Liver (tissue), 9 donors: ENCODE data around the gene DCC. TPM values are rescaled to one million over a fixed set of nuclear protein-coding genes. Genes with fewer than 3 reads are reported as not detected.

Experiments
- DNase-seq: peaks from one replicate; pipeline ENCODE4 v3.0.0-alpha.2; 2017; ENCODE audit warnings: low spot score
- H3K27ac ChIP-seq, 2 donors: one replicate each; pipeline ENCODE4 v1.7.0; 2013; ENCODE audit warnings: inconsistent platforms in 2 of 2, low read length in 2 of 2, control low read depth in 1 of 2, low read depth in 1 of 2, mild to moderate bottlenecking in 1 of 2
- H3K27me3 ChIP-seq, 4 donors: one replicate each; pipeline versions ENCODE4 v1.6.1 to v1.7.0; 2013; ENCODE audit warnings: low read length in 3 of 4, inconsistent platforms in 1 of 4, mild to moderate bottlenecking in 1 of 4, moderate library complexity in 1 of 4; ENCODE audit not compliant: control insufficient read depth in 4 of 4, insufficient read depth in 4 of 4
- H3K36me3 ChIP-seq, 4 donors: one replicate each; pipeline versions ENCODE4 v1.6.1 to v1.7.0; 2013; ENCODE audit warnings: low read length in 3 of 4, mild to moderate bottlenecking in 3 of 4, low read depth in 1 of 4, moderate library complexity in 1 of 4; ENCODE audit not compliant: control insufficient read depth in 4 of 4, insufficient read depth in 3 of 4
- H3K4me1 ChIP-seq, 4 donors: one replicate each; pipeline versions ENCODE4 v1.6.1 to v1.7.0; 2013; ENCODE audit warnings: low read length in 3 of 4, mild to moderate bottlenecking in 3 of 4, moderate library complexity in 1 of 4; ENCODE audit not compliant: control insufficient read depth in 4 of 4, insufficient read depth in 4 of 4
- H3K4me3 ChIP-seq, 3 donors: one replicate each; pipeline versions ENCODE4 v1.6.1 to v1.7.0; 2013; ENCODE audit warnings: low read length in 3 of 3, control low read depth in 1 of 3, low read depth in 1 of 3, mild to moderate bottlenecking in 1 of 3
- H3K9ac ChIP-seq, 2 donors: one replicate each; pipeline ENCODE4 v1.7.0; 2013; ENCODE audit warnings: low read length in 2 of 2, mild to moderate bottlenecking in 2 of 2, moderate library complexity in 2 of 2, control low read depth in 1 of 2, low read depth in 1 of 2
- H3K9me3 ChIP-seq, 4 donors: one replicate each; pipeline versions ENCODE4 v1.6.1 to v1.7.0; 2013; ENCODE audit warnings: low read length in 3 of 4; ENCODE audit not compliant: control insufficient read depth in 4 of 4
- EGR1 ChIP-seq, 2 donors: IDR thresholded peaks; 2 replicates each; pipeline ENCODE4 v1.6.1; 2016 to 2018; ENCODE audit warnings: antibody characterized with exemption in 2 of 2, low read depth in 2 of 2
- FOXA2 ChIP-seq: IDR thresholded peaks from 2 replicates; pipeline ENCODE4 v1.6.1; 2016; ENCODE audit warnings: antibody characterized with exemption
- HNF4A ChIP-seq, 2 donors: conservative IDR thresholded peaks; 2 replicates each; pipeline ENCODE4 v1.6.1; 2016; ENCODE audit warnings: antibody characterized with exemption in 2 of 2, mild to moderate bottlenecking in 2 of 2
- REST ChIP-seq: IDR thresholded peaks from 2 replicates; pipeline ENCODE4 v1.6.1; 2016; ENCODE audit warnings: antibody characterized with exemption, mild to moderate bottlenecking
- RXRA ChIP-seq, 2 donors: IDR thresholded peaks; 2 replicates each; pipeline ENCODE4 v1.6.1; 2017 to 2018; ENCODE audit warnings: antibody characterized with exemption in 2 of 2, mild to moderate bottlenecking in 1 of 2
- SP1 ChIP-seq: IDR thresholded peaks from 2 replicates; pipeline ENCODE4 v1.6.1; 2018; ENCODE audit warnings: antibody characterized with exemption, mild to moderate bottlenecking
- TAF1 ChIP-seq: conservative IDR thresholded peaks from 2 replicates; pipeline ENCODE4 v1.6.1; 2016; ENCODE audit warnings: antibody characterized with exemption, mild to moderate bottlenecking
- YY1 ChIP-seq: IDR thresholded peaks from 2 replicates; pipeline ENCODE4 v1.6.1; 2016; ENCODE audit warnings: antibody characterized with exemption, mild to moderate bottlenecking
- ZBTB33 ChIP-seq: IDR thresholded peaks from 2 replicates; pipeline ENCODE4 v1.6.1; 2016; ENCODE audit warnings: antibody characterized with exemption
- WGBS: extraction: QIAGEN DNeasy Blood & Tissue Kit; methylation state at CpG from one replicate; pipeline ENCODE4 v1.1.7; 2013; 5-methylcytosine and 5-hydroxymethylcytosine counted together
- polyA plus RNA-seq, 2 donors: library from polyadenylated mRNA; stranded (reverse) in 1 of 2; unstranded in 1 of 2; fragments of 200-250 nt in 1 of 2; fragments of >200 nt in 1 of 2; fragmentation: Nextera tagmentation in 1 of 2; extraction: Ambion mirVana in 1 of 2; gene quantifications; one replicate each; pipeline versions ENCODE4 v1.2.1 to v1.2.3, GENCODE V29; 2013 to 2015
- total RNA-seq, 2 donors: library from RNA; depleted of rRNA; stranded (reverse); fragments of >200 nt; gene quantifications; one replicate each; pipeline ENCODE4 v1.2.3, GENCODE V29; 2014
- TF ChIP-seq, protein P1 (sequence below): IDR thresholded peaks from 2 replicates; pipeline ENCODE4 v1.6.1; 2016; ENCODE audit warnings: antibody characterized with exemption
- donor health status: healthy.
- donor health status: healthy.
- donor health status: healthy.
- donor health status: healthy.
- donor health status: healthy.

DCC gene
- total and polyA plus RNA-seq, 4 donors: under 0.01 to 0.03 TPM; not detected in 2

- Histone ChIP-seq H3K9me3 (no peaks in the 10 kb centered on the region), H3K36me3 (no peaks in the 10 kb centered on the region), H3K27ac (no peak overlapping the region), H3K9ac (no peak overlapping the region), H3K27me3 (no peaks in the 10 kb centered on the region), H3K4me1 (no peaks in the 10 kb centered on the region), H3K4me3 (no peak overlapping the region)
- 82% methylated on average over 1 of the region's 1 CpG for WGBS
- DNase-seq: no peak
- TF ChIP-seq EGR1 (IDR thresholded peaks at IDR 0.05; ENCODE audit: low read depth in 2 of 2) (no peak), ZBTB33 (no peak), YY1 (no peak), TAF1 (no peak), RXRA (IDR thresholded peaks at IDR 0.05) (no peak), REST (no peak)
- TF ChIP-seq, protein P1, sequence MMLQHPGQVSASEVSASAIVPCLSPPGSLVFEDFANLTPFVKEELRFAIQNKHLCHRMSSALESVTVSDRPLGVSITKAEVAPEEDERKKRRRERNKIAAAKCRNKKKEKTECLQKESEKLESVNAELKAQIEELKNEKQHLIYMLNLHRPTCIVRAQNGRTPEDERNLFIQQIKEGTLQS: no peak
Measured at GRCh38 chr18:52468496-52468895, 128.5 kb downstream of the DCC start.

GRCh38 chr18:52475325-52475724, 135.3 kb downstream of the DCC start:
- 60% methylated on average over 3 of the region's 3 CpGs for WGBS
- no peaks in the 10 kb centered on the region for H3K4me1 ChIP-seq
- TF ChIP-seq HNF4A (conservative IDR thresholded peaks at IDR 0.05) (no peak), FOXA2 (no peak), REST (no peak), SP1 (no peak)
- TF ChIP-seq, protein P1: no peak
- H3K9ac ChIP-seq: no peak overlapping the region
- no peaks in the 10 kb centered on the region for H3K36me3 ChIP-seq
- H3K4me3 ChIP-seq: no peak overlapping the region
- no peaks in the 10 kb centered on the region for H3K9me3 ChIP-seq
- H3K27me3 ChIP-seq: no peaks in the 10 kb centered on the region
- H3K27ac ChIP-seq: no peak overlapping the region
- DNase-seq: no peak
